ENCODE results near the gene SMAD1.

Gene SMAD1

DNA sequence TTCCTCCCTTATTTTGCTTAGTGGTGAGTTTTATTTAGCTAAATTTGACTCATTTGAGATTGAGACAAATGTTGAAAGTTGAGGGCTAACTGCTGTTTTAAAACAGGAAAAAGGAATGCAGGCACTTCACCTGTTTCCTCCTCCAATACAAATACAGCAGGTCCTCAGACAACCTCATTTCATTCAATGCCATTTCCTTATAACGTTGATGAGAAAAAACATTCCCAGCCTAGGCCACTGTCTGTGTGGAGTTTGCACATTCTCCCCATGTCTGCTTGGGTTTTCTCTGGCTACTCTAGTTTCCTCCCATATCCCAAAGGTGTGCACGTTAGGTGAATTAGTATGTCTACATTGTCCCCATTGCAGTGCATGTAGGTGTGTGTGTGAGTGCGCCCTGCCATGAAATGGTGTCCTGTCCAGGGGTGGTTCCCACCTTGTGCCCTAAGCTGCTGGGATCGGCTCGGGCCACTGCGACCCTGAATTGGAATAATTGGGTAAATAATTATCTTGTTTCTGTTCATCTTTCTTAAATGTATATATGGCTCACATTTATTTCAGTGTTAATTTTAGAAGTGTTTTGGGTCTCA lies 21.9 kb downstream of the SMAD1 start:
- no peak for DNase-seq
- Histone ChIP-seq H3K27ac (ENCODE audit: low read length) (no peak overlapping the region), H3K4me2 (ENCODE audit: low read depth, low read length) (no peak overlapping the region), H2AFZ (ENCODE audit: low read length) (no peak overlapping the region), H3K4me1 (ENCODE audit: low read length) (peaks cover 14% of the 10 kb centered on the region), H3K4me3 (ENCODE audit: low read length) (no peak overlapping the region), H3K79me2 (ENCODE audit: low read length) (peaks cover 56% of the 10 kb centered on the region), H3K9me2 (replicated peaks; ENCODE audit: insufficient read depth, low read length) (no peaks in the 10 kb centered on the region), H4K20me1 (ENCODE audit: insufficient read depth, low read length) (no peaks in the 10 kb centered on the region), H3K36me3 (replicated peaks; ENCODE audit: insufficient read depth, low read length) (no peaks in the 10 kb centered on the region), H3F3A (ENCODE audit: insufficient read depth, low read length) (peaks cover 4% of the 10 kb centered on the region; the same call in 1 of the 2 replicates), H3K27me3 (replicated peaks; ENCODE audit: insufficient read depth, low read length) (no peaks in the 10 kb centered on the region), H3K9ac (ENCODE audit: low read length) (no peak overlapping the region), H3K9me3 (replicated peaks; ENCODE audit: insufficient read depth, low read length) (no peaks in the 10 kb centered on the region)
- TF ChIP-seq EZH2 (optimal IDR thresholded peaks at IDR 0.05; ENCODE audit: low read depth, low read length) = no peak
- TF ChIP-seq EZH2phosphoT487 (IDR thresholded peaks at IDR 0.05; ENCODE audit: low read length) = no peak
- TF ChIP-seq CTCF (IDR thresholded peaks at IDR 0.05; ENCODE audit: low read length) = no peak

DNA sequence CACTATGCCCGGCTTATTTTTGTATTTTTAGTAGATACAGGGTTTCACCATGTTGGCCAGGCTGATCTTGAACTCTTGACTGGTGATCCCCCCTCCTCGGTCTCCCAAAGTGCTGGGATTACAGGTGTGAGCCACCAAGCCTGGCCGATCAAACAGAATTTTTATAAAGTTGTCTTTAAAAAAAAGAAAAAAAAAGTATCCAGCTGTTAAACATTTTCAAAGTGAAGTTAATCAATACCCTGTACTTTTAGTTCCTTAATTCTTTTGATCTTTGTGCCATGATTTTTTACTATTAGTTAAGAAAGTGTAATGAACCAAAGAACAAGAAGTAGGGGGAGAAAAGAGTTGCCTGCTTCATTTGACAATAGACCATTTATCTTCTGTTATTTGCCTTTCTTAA lies 24.3 kb downstream of the SMAD1 start:
- no peaks in the 10 kb centered on the region for H3K27me3 ChIP-seq (replicated peaks; ENCODE audit: insufficient read depth, low read length)
- no peaks in the 10 kb centered on the region for H3F3A ChIP-seq (ENCODE audit: insufficient read depth, low read length)
- no peak overlapping the region for H3K4me2 ChIP-seq (ENCODE audit: low read depth, low read length)
- DNase-seq = no peak
- no peaks in the 10 kb centered on the region for H3K9me2 ChIP-seq (replicated peaks; ENCODE audit: insufficient read depth, low read length)
- peaks cover 8% of the 10 kb centered on the region for H3K4me1 ChIP-seq (ENCODE audit: low read length)
- no peaks in the 10 kb centered on the region for H4K20me1 ChIP-seq (ENCODE audit: insufficient read depth, low read length)
- no peak overlapping the region for H3K27ac ChIP-seq (ENCODE audit: low read length)
- H3K9ac ChIP-seq (ENCODE audit: low read length) = no peak overlapping the region
- H3K36me3 ChIP-seq (replicated peaks; ENCODE audit: insufficient read depth, low read length) = no peaks in the 10 kb centered on the region
- no peak overlapping the region for H3K4me3 ChIP-seq (ENCODE audit: low read length)
- H3K79me2 ChIP-seq (ENCODE audit: low read length) = peaks cover 42% of the 10 kb centered on the region
- H3K9me3 ChIP-seq (replicated peaks; ENCODE audit: insufficient read depth, low read length) = no peaks in the 10 kb centered on the region
- no peak overlapping the region for H2AFZ ChIP-seq (ENCODE audit: low read length)
- TF ChIP-seq EZH2phosphoT487 (IDR thresholded peaks at IDR 0.05; ENCODE audit: low read length) = no peak
- TF ChIP-seq CTCF (IDR thresholded peaks at IDR 0.05; ENCODE audit: low read length) = no peak
- no peak for TF ChIP-seq EZH2 (optimal IDR thresholded peaks at IDR 0.05; ENCODE audit: low read depth, low read length)

GRCh38 chr4:145507636-145508035 lies 26.0 kb downstream of the SMAD1 start:
- H3K4me1 ChIP-seq (ENCODE audit: low read length) = peaks cover 8% of the 10 kb centered on the region
- H3F3A ChIP-seq (ENCODE audit: insufficient read depth, low read length) = no peaks in the 10 kb centered on the region
- H3K79me2 ChIP-seq (ENCODE audit: low read length) = peaks cover 48% of the 10 kb centered on the region
- H2AFZ ChIP-seq (ENCODE audit: low read length) = no peak overlapping the region
- H3K4me2 ChIP-seq (ENCODE audit: low read depth, low read length) = peak overlapping the region; percentile 40; the same call in 1 of the 2 replicates
- no peak overlapping the region for H3K27ac ChIP-seq (ENCODE audit: low read length)
- H3K36me3 ChIP-seq (replicated peaks; ENCODE audit: insufficient read depth, low read length) = no peaks in the 10 kb centered on the region
- no peaks in the 10 kb centered on the region for H3K9me2 ChIP-seq (replicated peaks; ENCODE audit: insufficient read depth, low read length)
- no peak for TF ChIP-seq CTCF (IDR thresholded peaks at IDR 0.05; ENCODE audit: low read length)
- no peak for TF ChIP-seq EZH2phosphoT487 (IDR thresholded peaks at IDR 0.05; ENCODE audit: low read length)
- TF ChIP-seq EZH2 (optimal IDR thresholded peaks at IDR 0.05; ENCODE audit: low read depth, low read length) = no peak
- DNase-seq = peak; percentile 14
- H3K27me3 ChIP-seq (replicated peaks; ENCODE audit: insufficient read depth, low read length) = no peaks in the 10 kb centered on the region
- H4K20me1 ChIP-seq (ENCODE audit: insufficient read depth, low read length) = no peaks in the 10 kb centered on the region
- no peak overlapping the region for H3K4me3 ChIP-seq (ENCODE audit: low read length)
- 0 out of 2 replicates have a peak, but pooled peaks cover 4% of the 10 kb centered on the region for H3K9me3 ChIP-seq (replicated peaks; ENCODE audit: insufficient read depth, low read length)
- H3K9ac ChIP-seq (ENCODE audit: low read length) = no peak overlapping the region

Measured in MM.1S (cell line).